SK-N-SH treated with all-trans-retinoic acid at 6 μM for 48 hours (cell line): Measurements from ENCODE around the gene CNTFR.

Experiments used
- ARNTL ChIP-seq: fragments of 450-650 bp; formaldehyde crosslinking; IDR thresholded peaks from 2 replicates; pipeline ENCODE4 v1.5.0; 2020; ENCODE audit warnings: low read depth, mild to moderate bottlenecking, moderate library complexity, borderline replicate concordance
- BACH2 ChIP-seq: fragments of 250-450 bp; sonication (Bioruptor Pico); IDR thresholded peaks from 2 replicates; pipeline ENCODE4 v1.9.0; 2021; ENCODE audit warnings: mild to moderate bottlenecking, borderline replicate concordance
- CSDC2 ChIP-seq: fragments of 250-450 bp; sonication (Bioruptor Pico); IDR thresholded peaks from 2 replicates; pipeline ENCODE4 v1.5.0; 2020; ENCODE audit warnings: mild to moderate bottlenecking, moderate library complexity
- POU6F1 ChIP-seq: fragments of 250-450 bp; sonication (Bioruptor Pico); IDR thresholded peaks from 2 replicates; pipeline ENCODE4 v1.8.0; 2021; ENCODE audit warnings: low read depth, mild to moderate bottlenecking, moderate library complexity, borderline replicate concordance
- TCF4 ChIP-seq: fragments of 250-450 bp; sonication (Bioruptor Pico); IDR thresholded peaks from 2 replicates; pipeline ENCODE4 v1.8.0; 2021; ENCODE audit warnings: mild to moderate bottlenecking, moderate library complexity, borderline replicate concordance
- ZC3H10 ChIP-seq: fragments of 250-450 bp; sonication (Bioruptor Pico); IDR thresholded peaks from 2 replicates; pipeline ENCODE4 v1.5.1; 2021; ENCODE audit warnings: mild to moderate bottlenecking, moderate library complexity
- ZFP3 ChIP-seq: fragments of 250-450 bp; sonication (Bioruptor Pico); IDR thresholded peaks from 2 replicates; pipeline ENCODE4 v1.5.0; 2020; ENCODE audit warnings: mild to moderate bottlenecking, moderate library complexity
- ZNF70 ChIP-seq: fragments of 450-650 bp; formaldehyde crosslinking; IDR thresholded peaks from 2 replicates; pipeline ENCODE4 v1.5.0; 2020; ENCODE audit warnings: mild to moderate bottlenecking, moderate library complexity
- TF ChIP-seq, protein P1 (sequence below): fragments of 250-450 bp; sonication (Bioruptor Pico); IDR thresholded peaks from 2 replicates; pipeline ENCODE4 v1.5.1; 2020; ENCODE audit warnings: low read depth, mild to moderate bottlenecking, moderate library complexity
- TF ChIP-seq, protein P2 (sequence below): fragments of 250-450 bp; sonication (Bioruptor Pico); IDR thresholded peaks from 2 replicates; pipeline ENCODE4 v1.8.0; 2020; ENCODE audit warnings: mild to moderate bottlenecking, moderate library complexity, borderline replicate concordance

DNA sequence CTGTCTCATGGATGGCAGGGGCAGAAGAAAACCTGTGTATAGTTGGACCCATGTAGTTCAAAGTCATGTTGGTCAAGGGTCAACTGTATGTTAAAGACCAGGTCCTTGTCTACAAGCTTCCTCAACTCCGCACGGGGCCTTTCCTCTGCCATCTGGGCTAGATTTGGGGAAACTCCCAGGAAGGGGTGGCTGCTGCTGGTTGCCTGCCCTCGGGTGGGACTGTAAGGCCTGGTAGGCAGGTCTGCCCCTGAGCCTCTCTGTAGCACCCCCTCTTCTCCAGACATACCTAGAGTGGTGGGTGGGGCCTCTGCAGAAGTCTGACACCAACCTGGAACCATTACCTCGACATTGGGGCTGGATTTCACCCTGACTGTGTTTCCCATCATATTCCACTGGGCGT, 82.0 kb downstream of the CNTFR start:
- no peak for TF ChIP-seq ZFP3 (CRISPR knock-in tag)
- TF ChIP-seq, protein P1, sequence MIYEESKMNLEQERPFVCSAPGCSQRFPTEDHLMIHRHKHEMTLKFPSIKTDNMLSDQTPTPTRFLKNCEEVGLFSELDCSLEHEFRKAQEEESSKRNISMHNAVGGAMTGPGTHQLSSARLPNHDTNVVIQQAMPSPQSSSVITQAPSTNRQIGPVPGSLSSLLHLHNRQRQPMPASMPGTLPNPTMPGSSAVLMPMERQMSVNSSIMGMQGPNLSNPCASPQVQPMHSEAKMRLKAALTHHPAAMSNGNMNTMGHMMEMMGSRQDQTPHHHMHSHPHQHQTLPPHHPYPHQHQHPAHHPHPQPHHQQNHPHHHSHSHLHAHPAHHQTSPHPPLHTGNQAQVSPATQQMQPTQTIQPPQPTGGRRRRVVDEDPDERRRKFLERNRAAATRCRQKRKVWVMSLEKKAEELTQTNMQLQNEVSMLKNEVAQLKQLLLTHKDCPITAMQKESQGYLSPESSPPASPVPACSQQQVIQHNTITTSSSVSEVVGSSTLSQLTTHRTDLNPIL, result no peak
- no peak for TF ChIP-seq ZNF70 (CRISPR knock-in tag)
- no peak for TF ChIP-seq POU6F1 (CRISPR knock-in tag)
- TF ChIP-seq ARNTL (CRISPR knock-in tag), result no peak
- TF ChIP-seq TCF4, result no peak
- TF ChIP-seq, protein P2, sequence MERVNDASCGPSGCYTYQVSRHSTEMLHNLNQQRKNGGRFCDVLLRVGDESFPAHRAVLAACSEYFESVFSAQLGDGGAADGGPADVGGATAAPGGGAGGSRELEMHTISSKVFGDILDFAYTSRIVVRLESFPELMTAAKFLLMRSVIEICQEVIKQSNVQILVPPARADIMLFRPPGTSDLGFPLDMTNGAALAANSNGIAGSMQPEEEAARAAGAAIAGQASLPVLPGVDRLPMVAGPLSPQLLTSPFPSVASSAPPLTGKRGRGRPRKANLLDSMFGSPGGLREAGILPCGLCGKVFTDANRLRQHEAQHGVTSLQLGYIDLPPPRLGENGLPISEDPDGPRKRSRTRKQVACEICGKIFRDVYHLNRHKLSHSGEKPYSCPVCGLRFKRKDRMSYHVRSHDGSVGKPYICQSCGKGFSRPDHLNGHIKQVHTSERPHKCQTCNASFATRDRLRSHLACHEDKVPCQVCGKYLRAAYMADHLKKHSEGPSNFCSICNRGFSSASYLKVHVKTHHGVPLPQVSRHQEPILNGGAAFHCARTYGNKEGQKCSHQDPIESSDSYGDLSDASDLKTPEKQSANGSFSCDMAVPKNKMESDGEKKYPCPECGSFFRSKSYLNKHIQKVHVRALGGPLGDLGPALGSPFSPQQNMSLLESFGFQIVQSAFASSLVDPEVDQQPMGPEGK (CRISPR knock-in tag), result no peak
- no peak for TF ChIP-seq ZC3H10
- no peak for TF ChIP-seq BACH2 (CRISPR knock-in tag)
- no peak for TF ChIP-seq CSDC2
